SK-N-SH (cell line): ENCODE results near the gene ANAPC5.

Source experiments
- NFIC ChIP-seq: IDR thresholded peaks from 2 replicates; pipeline ENCODE4 v1.4.0; 2012; ENCODE audit warnings: borderline replicate concordance
- TF ChIP-seq, protein P1 (sequence below): fragments of 200-600 bp; sonication (generic); IDR thresholded peaks from 2 replicates; pipeline ENCODE4 v1.6.1; 2017; ENCODE audit warnings: antibody characterized with exemption, mild to moderate bottlenecking, moderate library complexity
- TF ChIP-seq, protein P2 (sequence below): fragments of 150-350 bp; IDR thresholded peaks from 2 replicates; pipeline ENCODE4 v1.6.1; 2017; ENCODE audit warnings: antibody characterized with exemption, low read length, low read depth, borderline replicate concordance

- TF ChIP-seq, protein P1, sequence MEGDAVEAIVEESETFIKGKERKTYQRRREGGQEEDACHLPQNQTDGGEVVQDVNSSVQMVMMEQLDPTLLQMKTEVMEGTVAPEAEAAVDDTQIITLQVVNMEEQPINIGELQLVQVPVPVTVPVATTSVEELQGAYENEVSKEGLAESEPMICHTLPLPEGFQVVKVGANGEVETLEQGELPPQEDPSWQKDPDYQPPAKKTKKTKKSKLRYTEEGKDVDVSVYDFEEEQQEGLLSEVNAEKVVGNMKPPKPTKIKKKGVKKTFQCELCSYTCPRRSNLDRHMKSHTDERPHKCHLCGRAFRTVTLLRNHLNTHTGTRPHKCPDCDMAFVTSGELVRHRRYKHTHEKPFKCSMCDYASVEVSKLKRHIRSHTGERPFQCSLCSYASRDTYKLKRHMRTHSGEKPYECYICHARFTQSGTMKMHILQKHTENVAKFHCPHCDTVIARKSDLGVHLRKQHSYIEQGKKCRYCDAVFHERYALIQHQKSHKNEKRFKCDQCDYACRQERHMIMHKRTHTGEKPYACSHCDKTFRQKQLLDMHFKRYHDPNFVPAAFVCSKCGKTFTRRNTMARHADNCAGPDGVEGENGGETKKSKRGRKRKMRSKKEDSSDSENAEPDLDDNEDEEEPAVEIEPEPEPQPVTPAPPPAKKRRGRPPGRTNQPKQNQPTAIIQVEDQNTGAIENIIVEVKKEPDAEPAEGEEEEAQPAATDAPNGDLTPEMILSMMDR = no peak
- TF ChIP-seq, protein P2, sequence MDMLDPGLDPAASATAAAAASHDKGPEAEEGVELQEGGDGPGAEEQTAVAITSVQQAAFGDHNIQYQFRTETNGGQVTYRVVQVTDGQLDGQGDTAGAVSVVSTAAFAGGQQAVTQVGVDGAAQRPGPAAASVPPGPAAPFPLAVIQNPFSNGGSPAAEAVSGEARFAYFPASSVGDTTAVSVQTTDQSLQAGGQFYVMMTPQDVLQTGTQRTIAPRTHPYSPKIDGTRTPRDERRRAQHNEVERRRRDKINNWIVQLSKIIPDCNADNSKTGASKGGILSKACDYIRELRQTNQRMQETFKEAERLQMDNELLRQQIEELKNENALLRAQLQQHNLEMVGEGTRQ = no peak
- no peak for TF ChIP-seq NFIC
These were observed 88.8 kb downstream of the ANAPC5 start for GRCh38 chr12:121263206-121263935.
